ENCODE results near the gene TECPR2. TPM values are rescaled to one million over a fixed set of nuclear protein-coding genes. Genes with fewer than 3 reads are reported as not detected.
A peak's percentile ranks its signal among the peaks of the same experiment; 100 is the strongest.
"Not testable (repeated sequence)": the region's sequence is repeated elsewhere in the genome, so short reads cannot be mapped to it uniquely, and the experiment has no call there.

TECPR2 gene
- polyA plus RNA-seq, 12 donors, result 9.3 to 15.4 (median 13.3) TPM; not detected in 1

DNA sequence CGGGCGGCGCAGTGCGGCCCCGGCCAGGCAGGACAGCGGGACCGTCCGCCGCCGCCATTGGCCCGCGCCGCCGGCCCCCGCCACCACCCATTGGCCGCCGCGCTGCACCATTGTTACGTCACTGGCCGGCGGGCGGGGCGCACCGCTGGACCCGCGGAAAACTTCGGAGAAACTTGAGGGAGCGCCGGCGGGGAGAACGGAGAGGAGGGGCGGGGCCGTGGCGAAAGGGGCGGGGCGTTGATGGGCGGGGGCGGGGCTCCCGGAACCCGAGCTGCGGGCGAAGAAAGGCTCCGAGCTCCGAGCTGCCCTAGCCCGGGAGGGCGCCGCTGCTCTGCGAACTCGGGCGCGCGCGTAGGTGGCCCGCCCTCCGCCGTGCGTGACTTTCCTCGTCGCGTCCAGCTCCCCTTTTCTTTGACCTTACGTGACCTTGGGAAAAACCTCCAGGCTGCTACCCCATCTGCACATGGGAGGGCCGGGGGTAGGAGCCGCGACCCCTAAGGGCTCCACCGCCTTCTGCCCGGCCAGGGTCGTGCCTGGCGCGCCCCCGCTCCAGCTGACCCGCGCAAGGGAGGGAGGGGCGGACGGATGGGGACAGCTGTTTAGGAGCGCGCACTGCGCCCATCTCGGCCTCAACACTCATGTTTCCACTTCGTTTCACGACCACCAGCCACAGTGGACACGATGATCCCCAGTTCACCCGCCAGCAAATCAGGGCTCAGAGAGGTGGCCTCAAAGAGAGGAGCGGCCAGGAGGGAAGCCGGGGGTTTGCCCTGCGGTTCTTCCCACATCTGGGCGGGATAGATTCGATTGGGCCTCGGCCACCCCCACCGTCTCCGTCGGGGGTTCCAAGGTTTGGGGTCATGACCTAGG is 147.2 kb downstream of the TECPR2 start, which contains the start of gene ANKRD9:
Gene ANKRD9 (minus strand): TSS at position 31 of the 870 bp plus-strand sequence. CDS start 1,887 bp downstream, outside the sequence.
- peak; percentile 92 for DNase-seq

GRCh38 chr14:102510616-102511520 is 148.1 kb downstream of the TECPR2 start:
- DNase-seq, result no peak

GRCh38 chr14:102511538-102511937 is 148.8 kb downstream of the TECPR2 start:
- no peak for DNase-seq

GRCh38 chr14:102512793-102513300 is 150.1 kb downstream of the TECPR2 start:
- no peak for DNase-seq

DNA sequence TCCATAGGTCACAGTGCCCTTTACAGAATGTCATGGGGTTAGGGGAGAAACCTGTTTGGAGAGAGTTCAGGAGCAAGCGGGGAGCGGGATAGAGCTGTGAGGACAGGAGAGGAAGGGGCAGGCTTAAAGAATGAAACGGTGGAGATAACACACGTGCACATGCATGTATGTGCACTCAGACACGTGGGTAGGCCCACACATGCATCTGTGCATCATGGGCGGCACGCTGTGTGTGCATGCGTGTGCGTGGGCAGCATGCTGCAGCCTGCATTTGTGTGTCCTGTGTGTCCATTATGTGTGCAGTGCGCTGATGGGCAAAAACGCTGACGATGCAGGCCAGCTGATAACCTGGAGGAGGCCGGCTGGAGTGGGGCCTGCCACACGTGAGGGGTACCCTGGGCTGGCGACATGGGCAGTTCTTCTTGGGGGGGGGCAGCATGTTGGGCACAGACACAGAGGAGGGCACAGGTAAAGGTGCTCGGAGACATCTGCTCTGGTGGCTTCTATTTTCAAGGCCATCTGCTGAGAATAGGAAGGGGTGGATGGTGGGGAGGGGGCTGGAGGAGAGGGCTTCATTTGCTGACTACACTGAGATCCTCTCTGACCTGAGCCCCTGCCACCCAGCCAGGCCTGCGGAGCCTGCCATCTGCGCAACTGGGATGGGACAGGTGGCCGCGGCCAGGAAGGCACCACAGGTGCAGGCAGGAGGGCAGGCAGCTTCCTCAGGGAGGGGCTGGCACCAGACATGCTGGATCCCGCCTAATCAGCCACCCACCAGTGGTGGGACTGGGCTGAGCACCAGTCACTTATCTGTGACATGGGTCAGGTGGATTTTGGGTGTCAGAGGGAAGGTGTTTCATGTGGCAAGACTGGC is 151.4 kb downstream of the TECPR2 start:
- DNase-seq, result no peak

- no peak for DNase-seq
These were observed 152.4 kb downstream of the TECPR2 start for GRCh38 chr14:102514987-102515733.

GRCh38 chr14:102516531-102517391 is 154.0 kb downstream of the TECPR2 start:
- no peak for DNase-seq

GRCh38 chr14:102517392-102518062 is 154.8 kb downstream of the TECPR2 start:
- no peak for DNase-seq

- DNase-seq, result no peak
These were observed 155.4 kb downstream of the TECPR2 start for GRCh38 chr14:102518063-102518648.

GRCh38 chr14:102519709-102520108 is 157.0 kb downstream of the TECPR2 start:
- DNase-seq, result not testable (repeated sequence)

- DNase-seq, result no peak
These were observed 160.4 kb downstream of the TECPR2 start for GRCh38 chr14:102523200-102523568.

DNA sequence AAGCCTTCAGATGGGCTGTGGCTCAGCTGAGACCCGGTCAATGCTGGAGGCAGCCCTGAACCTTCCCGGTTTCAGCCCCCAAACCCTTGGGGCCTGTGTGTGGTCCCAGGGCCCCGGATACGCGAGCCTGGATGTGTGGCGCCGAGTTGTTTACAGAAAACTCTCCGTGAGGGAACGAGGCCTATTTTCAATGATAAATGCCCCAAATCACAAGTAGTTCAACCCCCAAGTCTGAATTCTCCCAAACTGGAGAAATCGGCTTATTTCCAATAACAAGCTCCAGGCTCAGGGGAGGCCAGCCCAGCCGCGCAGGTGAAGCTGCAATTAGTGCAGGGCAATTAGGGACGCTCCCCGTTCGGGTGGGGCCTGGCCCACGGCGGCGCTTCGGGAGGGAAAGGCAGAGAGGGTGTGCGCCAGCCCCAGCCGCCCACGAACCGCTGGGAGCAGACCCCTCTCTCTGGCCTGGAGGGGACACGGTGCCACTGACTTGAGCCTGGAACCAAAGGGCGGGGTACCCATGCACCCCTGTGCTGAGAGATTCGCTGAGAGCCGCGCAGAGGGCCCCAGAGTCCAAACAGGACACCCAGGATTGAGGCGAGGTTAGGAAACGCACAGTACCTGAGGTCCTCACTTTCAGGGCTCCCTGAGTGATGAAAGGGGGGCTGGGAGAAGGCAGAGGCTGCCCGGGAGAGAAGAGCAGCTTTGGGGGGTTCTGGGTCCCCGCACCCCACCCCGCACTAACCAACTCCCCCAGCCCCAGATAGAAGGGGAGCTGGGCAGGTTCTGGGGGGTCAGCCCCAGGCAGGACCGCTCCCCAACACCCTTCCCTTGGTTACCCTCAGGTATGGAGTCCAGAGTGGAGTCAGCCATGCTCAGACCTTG is 161.1 kb downstream of the TECPR2 start:
- no peak for DNase-seq

GRCh38 chr14:102524451-102525218 is 161.9 kb downstream of the TECPR2 start:
- peak; percentile 98 for DNase-seq

DNA sequence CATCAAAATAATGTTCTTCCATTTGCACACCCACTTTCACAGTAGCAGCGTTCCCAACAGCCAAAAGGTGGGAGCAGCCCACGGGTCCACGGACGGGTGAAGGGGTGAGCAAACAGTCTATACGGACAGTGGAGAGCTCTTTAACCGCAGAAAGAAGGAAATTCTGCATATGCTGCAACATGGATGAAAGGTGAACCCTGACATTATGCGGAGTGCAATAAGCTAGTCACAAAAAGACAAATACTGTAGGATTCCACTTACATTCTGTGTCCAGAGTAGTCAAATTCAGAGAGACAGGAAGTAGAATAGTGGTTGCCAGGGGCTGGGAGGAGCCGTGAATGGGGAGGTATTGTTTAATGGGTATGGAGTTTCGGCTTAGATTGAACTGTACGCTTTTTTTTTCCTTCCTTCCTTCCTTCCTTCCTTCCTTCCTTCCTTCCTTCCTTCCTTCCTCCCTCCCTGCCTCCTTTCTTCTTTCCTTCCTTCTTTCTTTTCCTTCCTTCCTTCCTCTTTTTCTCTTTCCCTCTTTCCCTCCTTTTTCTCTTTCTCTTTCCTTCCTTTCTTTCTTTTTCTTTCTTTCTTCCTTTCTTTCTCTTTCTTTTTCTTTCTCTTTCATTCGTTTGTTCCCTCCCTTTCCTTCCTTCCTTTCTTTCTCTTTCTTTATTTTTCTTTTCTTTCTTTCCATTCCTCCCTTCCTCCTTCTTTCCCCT is 162.6 kb downstream of the TECPR2 start:
- DNase-seq, result peak; percentile 75

DNA sequence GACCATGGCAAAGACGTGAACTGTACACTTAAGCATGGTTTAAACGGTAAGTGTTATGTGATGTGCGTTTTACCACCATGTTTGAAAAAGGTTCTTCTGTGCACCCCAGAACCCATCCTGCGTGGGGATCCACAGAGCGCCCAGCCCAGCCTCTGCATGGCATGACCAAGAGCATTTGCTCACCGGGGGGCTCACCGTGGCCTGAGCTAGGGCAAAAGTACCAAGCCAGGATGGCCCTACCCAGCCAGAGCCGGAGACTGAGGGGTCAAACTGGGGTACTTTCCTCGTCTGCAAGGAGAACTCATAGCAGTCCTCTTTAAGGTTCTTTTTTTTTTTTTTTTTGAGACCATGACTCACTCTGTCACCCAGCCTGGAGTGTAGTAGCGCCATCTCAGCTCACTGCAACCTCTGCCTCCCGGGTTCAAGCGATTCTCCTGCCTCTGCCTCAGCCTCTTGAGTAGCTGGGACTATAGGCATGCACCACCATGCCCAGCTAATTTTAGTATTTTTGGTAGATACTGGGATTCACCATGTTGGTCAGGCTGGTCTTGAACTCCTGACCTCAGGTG is 163.3 kb downstream of the TECPR2 start:
- DNase-seq, result no peak
